OCI-LY3 (cell line): ENCODE measurements around the gene ABCA2.

Experiments
- EZH2phosphoT487 ChIP-seq: fragments of 200-600 bp; shearing (Covaris generic); IDR thresholded peaks from 2 replicates; pipeline ENCODE4 v1.6.1; 2018; ENCODE audit warnings: antibody characterized with exemption, mixed run types, low read depth
- TF ChIP-seq, protein P1 (sequence below): fragments of 200-600, 300-600 bp; sonication (generic); IDR thresholded peaks from 2 replicates; pipeline ENCODE4 v1.5.1; 2014; ENCODE audit warnings: antibody characterized with exemption, low read length, low read depth

DNA sequence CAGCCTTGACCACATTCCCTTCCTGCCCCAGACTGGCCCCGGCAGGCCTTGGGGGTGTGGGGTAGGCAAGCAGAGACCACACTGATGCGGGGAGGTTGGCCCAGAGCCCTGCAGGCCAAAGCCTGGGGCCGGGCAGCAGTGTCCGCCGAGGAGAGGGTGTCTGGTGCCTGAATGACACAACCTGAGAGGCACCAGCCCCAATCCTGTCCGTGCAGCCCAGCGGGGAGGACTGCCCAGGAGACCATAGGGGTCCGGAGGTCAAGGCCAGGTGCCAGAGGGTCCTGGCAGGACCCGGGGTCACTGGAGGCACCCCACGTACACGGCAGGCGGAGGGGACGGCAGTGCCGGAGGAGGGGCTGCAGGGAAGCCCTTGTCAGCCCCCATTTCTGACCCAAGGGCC is 56.3 kb downstream of the ABCA2 start:
- TF ChIP-seq, protein P1, sequence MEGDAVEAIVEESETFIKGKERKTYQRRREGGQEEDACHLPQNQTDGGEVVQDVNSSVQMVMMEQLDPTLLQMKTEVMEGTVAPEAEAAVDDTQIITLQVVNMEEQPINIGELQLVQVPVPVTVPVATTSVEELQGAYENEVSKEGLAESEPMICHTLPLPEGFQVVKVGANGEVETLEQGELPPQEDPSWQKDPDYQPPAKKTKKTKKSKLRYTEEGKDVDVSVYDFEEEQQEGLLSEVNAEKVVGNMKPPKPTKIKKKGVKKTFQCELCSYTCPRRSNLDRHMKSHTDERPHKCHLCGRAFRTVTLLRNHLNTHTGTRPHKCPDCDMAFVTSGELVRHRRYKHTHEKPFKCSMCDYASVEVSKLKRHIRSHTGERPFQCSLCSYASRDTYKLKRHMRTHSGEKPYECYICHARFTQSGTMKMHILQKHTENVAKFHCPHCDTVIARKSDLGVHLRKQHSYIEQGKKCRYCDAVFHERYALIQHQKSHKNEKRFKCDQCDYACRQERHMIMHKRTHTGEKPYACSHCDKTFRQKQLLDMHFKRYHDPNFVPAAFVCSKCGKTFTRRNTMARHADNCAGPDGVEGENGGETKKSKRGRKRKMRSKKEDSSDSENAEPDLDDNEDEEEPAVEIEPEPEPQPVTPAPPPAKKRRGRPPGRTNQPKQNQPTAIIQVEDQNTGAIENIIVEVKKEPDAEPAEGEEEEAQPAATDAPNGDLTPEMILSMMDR = no peak
- TF ChIP-seq EZH2phosphoT487 = no peak
